HG02588 (cell line): ENCODE data around the gene AP1G1.
"Not testable (repeated sequence)": the region's sequence is repeated elsewhere in the genome, so short reads cannot be mapped to it uniquely, and the experiment has no call there.

Experiments
- ATAC-seq: cut with Tn5 transposase; IDR thresholded peaks from one replicate; pipeline ENCODE4 v1.9.1; 2021; ENCODE audit warnings: mild to moderate bottlenecking, moderate library complexity; ENCODE audit not compliant: unreplicated experiment

Gene AP1G1

DNA sequence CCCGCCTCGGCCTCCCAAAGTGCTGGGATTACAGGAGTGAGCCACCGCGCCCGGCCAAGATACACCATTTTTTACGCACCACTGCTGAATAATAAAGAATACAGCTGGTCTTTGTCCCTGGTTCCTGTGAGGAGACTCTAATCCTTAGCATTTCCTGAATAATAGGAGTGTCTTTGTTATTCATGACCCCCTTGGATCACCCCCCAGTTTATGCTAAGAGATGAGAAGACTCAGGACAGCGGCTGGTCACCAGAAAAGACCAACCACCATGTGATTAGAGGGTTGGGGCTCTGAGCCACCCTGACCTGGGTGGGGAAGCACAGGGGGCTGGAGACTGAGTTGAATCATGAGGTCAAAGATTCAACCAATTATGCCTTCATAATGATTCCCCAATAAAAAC, 101.4 kb downstream of the AP1G1 start:
- no peak for ATAC-seq

DNA sequence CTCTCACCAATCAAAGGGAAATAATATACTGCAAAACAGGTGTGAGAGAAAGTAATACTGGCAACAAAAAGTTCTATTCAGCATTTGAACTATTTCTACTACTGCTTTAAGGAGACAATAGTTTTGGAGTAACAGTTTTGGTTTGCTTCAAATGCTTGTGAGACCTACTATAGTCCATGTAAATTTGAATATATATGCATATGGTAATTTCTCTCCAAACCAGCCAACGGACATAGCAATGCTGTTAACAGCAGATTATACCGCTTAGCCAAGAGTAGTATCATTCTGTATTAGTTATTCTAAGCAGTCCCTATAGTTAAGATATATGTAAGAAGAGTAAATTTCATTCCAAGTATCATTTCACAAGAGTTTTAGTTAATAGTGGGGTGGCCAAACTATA, 102.6 kb downstream of the AP1G1 start:
- no peak for ATAC-seq

DNA sequence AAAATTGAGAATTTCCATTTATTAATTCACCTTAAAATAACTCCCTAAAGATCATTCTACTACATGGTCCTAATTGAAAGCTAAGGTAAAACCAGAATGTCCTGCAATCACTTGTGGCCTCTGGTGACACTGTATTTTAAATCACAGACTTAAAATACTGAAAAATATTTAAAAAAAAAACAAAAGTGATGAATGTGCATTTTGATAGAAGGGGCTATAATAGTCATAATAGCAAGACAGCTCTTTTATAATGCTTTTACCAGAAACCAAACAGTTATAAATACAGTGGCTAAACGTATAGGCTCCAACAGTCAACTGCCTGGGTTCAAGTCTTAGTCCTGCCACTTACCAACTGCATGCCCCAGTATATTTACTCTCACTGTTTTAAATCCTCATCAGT, 105.3 kb downstream of the AP1G1 start:
- ATAC-seq, result no peak

DNA sequence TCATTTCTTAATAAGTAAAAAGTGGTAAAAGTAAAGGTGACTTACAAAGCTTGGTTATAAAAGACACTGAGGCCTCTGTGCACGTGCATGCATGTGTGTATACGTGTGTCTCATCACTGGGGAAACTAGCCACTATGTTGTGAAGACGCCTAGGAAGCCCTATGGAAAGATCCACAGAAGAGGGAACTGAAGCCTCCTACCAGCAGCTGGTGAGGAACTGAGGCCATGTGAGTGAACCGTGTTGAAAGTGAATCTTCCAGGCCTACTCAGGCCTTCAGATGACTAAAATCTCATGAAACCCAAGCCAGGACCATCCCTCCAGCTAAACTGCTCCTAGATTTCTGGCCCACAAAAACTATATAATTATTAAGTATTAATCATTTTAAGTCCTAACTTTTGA, 107.8 kb downstream of the AP1G1 start:
- no peak for ATAC-seq

DNA sequence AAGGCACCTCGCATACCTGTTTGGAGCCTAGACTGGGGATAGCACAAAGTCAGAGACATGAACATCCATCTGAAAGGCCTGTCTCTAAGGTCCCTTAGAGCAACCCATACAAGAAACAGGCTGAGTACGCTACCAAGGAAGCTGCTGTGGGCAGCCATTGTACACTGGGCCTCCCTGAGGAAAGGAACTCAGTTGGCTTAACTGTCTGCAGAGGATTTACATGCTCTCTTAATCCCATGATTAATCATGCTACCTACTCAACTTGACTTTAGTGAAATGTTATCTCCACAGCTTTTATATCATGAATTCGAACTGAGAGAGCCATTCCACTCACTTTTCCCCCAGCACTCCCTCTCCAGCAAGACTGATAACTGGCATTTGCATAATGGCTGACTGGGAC, 110.1 kb downstream of the AP1G1 start:
- ATAC-seq, result no peak

DNA sequence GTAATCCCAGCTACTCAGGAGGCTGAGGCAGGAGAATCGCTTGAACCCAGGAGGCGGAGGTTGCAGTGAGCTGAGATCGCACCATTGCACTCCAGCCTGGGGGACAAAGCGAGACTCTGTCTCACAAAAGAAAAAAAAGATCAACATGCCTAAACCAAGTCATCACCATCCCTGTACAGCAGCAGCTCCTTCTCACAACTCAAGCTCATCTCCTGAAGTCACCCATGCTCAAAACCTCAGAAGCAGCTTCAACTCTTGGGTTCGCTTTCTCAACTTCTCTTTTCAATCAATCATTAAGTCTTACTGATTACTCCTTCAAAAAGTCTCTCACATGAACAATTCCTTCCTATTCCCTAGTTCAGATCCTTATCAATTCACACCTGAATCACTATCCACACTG, 115.5 kb downstream of the AP1G1 start:
- no peak for ATAC-seq

DNA sequence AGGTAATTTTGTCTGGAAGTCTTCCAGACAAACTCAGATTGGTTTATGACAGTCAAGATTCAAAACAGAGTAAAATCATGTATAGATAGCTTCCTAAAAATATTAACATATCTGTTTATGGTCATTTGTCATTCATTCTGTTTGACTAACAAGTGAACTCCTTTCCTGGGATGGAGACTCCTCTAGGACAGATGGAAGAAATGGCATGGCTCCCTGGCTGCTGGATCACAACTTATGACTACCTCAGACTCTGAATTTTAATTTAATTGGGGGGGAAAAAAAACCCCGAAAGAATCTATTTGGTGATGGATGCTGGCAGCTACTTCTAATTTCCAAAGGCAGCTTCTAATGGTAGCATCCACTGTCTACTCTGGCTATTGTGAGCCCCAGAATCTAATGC, 118.7 kb downstream of the AP1G1 start:
- ATAC-seq, result no peak

DNA sequence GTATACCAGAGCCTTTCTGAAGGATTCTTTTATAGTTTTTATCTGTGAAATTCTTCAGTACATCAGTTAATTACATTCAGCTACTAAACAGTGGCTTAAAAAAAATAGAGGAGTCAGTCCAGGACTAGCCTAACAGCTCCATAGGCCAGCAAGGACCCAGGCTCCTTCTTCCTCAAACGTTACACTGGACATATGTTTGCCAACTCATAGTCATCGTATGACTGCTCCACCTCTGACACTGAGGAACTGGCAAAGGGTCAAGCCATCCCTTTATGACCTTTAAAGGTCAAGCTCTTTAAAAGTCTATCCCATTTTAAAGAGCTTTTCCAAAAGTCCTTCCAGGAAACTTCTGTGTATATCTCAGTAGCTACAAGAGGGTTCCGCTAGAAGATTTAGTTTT, 120.8 kb downstream of the AP1G1 start:
- ATAC-seq, result no peak

DNA sequence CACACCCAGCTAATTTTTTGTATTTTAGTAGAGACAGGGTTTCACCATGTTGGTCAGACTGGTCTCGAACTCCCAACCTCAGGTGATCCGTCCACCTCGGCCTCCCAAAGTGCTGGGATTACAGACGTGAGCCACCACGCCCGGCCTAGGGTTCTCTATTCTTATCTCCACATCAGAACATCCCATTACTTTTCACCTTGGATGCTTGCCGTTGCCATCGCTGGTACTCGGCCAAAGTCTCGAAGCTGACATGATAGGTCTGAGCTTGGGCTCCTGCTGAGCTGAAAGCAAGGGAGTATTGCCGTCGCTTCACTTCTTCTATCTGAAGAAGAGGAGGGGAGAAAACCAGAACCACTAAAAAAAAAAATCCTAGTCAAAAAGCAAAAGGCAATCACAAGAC, 124.4 kb downstream of the AP1G1 start:
- ATAC-seq, result not testable (repeated sequence)

DNA sequence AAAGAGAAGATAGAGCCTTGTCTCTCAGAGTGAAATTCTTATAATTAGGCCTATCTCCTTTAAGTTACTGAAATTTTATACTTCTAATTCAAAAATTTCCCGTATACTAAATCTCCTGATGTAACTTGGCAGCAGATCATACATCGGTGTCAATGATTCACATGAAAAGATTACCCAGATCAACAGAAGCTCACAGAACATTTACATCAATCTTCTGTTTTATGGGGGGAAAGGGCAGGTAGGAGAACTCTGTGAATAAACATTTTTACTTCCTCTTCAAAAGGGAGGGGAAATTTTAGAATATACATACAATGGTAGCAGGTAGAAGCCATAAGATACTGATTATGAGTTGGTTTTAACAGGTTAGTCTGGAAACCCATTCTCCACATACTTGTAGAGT, 127.3 kb downstream of the AP1G1 start:
- ATAC-seq, result no peak
